Osteoblast (primary cell): ENCODE data around the gene PTH1R. TPM values are rescaled to one million over a fixed set of nuclear protein-coding genes. Genes with fewer than 3 reads are reported as not detected.
A peak's percentile ranks its signal among the peaks of the same experiment; 100 is the strongest.

Experiments used
- DNase-seq: peaks from one replicate; pipeline ENCODE4 v3.0.0; 2011; ENCODE audit warnings: low spot score, mixed read lengths; ENCODE audit not compliant: insufficient read length; ENCODE audit errors: missing footprints
- H2AFZ ChIP-seq: 2 replicates; pipeline ENCODE4 v1.6.0; 2011; ENCODE audit warnings: mild to moderate bottlenecking, low read length
- H3K27ac ChIP-seq: 2 replicates; pipeline ENCODE4 v1.5.1; 2011; ENCODE audit warnings: mild to moderate bottlenecking, low read depth, low read length, moderate library complexity
- H3K27me3 ChIP-seq: 2 replicates; pipeline ENCODE4 v1.6.0; 2012; ENCODE audit warnings: mild to moderate bottlenecking, control low read depth, inconsistent platforms, low read length, moderate library complexity; ENCODE audit not compliant: insufficient read depth
- H3K36me3 ChIP-seq: 2 replicates; pipeline ENCODE4 v1.5.1; 2011; ENCODE audit warnings: mild to moderate bottlenecking, low read length, control low read depth, moderate library complexity; ENCODE audit not compliant: insufficient read depth
- H3K4me1 ChIP-seq: 2 replicates; pipeline ENCODE4 v1.5.1; 2011; ENCODE audit warnings: mild to moderate bottlenecking, low read length, control low read depth, moderate library complexity; ENCODE audit not compliant: insufficient read depth
- H3K4me2 ChIP-seq: 2 replicates; pipeline ENCODE4 v1.6.0; 2011; ENCODE audit warnings: mild to moderate bottlenecking, low read length; ENCODE audit not compliant: insufficient read depth
- H3K4me3 ChIP-seq: fragments of 200-600 bp; sonication (generic); 3 replicates; pipeline ENCODE4 v1.5.1; 2012; ENCODE audit warnings: mild to moderate bottlenecking, low read length, inconsistent platforms; ENCODE audit not compliant: insufficient read depth
- H3K79me2 ChIP-seq: 2 replicates; pipeline ENCODE4 v1.6.0; 2012; ENCODE audit warnings: mild to moderate bottlenecking, low read length, control low read depth, inconsistent platforms; ENCODE audit not compliant: insufficient read depth
- H3K9me3 ChIP-seq: 2 replicates; pipeline ENCODE4 v1.5.1; 2011; ENCODE audit warnings: low read depth, low read length, control low read depth
- H4K20me1 ChIP-seq: 2 replicates; pipeline ENCODE4 v1.6.0; 2012; ENCODE audit warnings: mild to moderate bottlenecking, low read length, control low read depth; ENCODE audit not compliant: insufficient read depth
- total RNA-seq: library from RNA; depleted of rRNA; stranded (reverse); fragments of >200 nt; gene quantifications from 2 replicates; pipeline ENCODE4 v1.2.3, GENCODE V29; 2012
- TF ChIP-seq, protein P1 (sequence below): IDR thresholded peaks from 2 replicates; pipeline ENCODE4 v1.5.1; 2011; ENCODE audit warnings: mild to moderate bottlenecking, low read depth, low read length, moderate library complexity; ENCODE audit errors: extremely low read depth

The PTH1R gene
- total RNA-seq, 1 donor: 0.36 TPM

DNA sequence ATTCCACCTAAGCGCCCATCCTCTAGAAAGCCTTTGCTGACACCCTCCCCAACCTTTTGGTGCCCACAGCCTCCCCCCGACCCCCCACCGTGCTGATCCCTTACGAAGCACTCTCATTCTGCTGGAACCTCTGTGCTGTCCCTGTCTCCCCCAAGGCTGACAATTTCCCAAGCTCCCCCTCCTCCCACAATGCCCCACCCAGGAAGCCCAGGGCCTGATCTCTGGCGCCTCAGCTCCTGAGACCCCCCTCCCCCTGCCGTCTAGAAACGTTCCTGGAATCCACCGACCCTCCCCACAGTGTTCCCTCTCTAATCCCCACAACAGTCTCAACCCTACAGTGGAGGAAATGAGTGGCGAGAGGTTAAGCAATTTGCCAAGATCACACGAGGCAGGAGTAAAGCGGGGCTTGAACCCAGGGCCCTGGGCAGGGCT, 32.6 kb upstream of the PTH1R start:
- peak overlapping the region; percentile 74 for H3K4me3 ChIP-seq
- DNase-seq: no peak
- no peaks in the 10 kb centered on the region for H3K9me3 ChIP-seq
- TF ChIP-seq, protein P1, sequence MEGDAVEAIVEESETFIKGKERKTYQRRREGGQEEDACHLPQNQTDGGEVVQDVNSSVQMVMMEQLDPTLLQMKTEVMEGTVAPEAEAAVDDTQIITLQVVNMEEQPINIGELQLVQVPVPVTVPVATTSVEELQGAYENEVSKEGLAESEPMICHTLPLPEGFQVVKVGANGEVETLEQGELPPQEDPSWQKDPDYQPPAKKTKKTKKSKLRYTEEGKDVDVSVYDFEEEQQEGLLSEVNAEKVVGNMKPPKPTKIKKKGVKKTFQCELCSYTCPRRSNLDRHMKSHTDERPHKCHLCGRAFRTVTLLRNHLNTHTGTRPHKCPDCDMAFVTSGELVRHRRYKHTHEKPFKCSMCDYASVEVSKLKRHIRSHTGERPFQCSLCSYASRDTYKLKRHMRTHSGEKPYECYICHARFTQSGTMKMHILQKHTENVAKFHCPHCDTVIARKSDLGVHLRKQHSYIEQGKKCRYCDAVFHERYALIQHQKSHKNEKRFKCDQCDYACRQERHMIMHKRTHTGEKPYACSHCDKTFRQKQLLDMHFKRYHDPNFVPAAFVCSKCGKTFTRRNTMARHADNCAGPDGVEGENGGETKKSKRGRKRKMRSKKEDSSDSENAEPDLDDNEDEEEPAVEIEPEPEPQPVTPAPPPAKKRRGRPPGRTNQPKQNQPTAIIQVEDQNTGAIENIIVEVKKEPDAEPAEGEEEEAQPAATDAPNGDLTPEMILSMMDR: no peak
- no peaks in the 10 kb centered on the region for H3K27me3 ChIP-seq
- no peaks in the 10 kb centered on the region for H3K79me2 ChIP-seq
- H3K27ac ChIP-seq: no peak overlapping the region
- peak overlapping the region; percentile 82 for H2AFZ ChIP-seq
- H3K4me1 ChIP-seq: peaks cover 15% of the 10 kb centered on the region
- no peaks in the 10 kb centered on the region for H3K36me3 ChIP-seq
- H3K4me2 ChIP-seq: peak overlapping the region; percentile 89
- no peaks in the 10 kb centered on the region for H4K20me1 ChIP-seq

DNA sequence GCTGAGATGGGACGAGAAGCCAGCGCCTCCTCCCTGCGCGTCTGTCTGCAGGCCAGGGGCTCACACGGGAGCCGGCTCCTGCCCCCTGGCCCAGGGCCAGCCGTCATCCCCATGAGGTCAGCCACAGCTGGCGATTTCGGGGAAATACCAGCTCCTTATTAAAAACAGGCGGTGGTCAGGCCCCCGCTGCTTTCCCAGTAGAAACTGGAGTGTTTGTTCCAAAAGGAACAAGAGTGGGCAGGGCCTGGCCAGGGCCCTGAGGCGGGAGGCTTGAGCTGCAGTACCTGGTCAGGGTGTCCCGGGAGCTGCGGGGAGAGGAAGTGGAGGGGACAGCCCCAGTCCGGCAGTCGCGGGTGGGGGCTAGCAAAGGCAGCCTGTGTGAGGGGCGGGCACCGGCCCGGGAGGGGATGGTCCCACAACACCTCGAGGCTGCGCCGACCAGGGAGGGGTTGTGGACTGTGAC, 32.1 kb upstream of the PTH1R start:
- no peaks in the 10 kb centered on the region for H3K79me2 ChIP-seq
- H3K27ac ChIP-seq: no peak overlapping the region
- DNase-seq: peak; percentile 95
- peak overlapping the region; percentile 82 for H2AFZ ChIP-seq
- H3K4me3 ChIP-seq: peak overlapping the region; percentile 74
- H3K4me1 ChIP-seq: peaks cover 15% of the 10 kb centered on the region
- H3K4me2 ChIP-seq: peak overlapping the region; percentile 89
- no peaks in the 10 kb centered on the region for H3K9me3 ChIP-seq
- TF ChIP-seq, protein P1: no peak
- H3K36me3 ChIP-seq: no peaks in the 10 kb centered on the region
- H4K20me1 ChIP-seq: no peaks in the 10 kb centered on the region
- H3K27me3 ChIP-seq: no peaks in the 10 kb centered on the region

DNA sequence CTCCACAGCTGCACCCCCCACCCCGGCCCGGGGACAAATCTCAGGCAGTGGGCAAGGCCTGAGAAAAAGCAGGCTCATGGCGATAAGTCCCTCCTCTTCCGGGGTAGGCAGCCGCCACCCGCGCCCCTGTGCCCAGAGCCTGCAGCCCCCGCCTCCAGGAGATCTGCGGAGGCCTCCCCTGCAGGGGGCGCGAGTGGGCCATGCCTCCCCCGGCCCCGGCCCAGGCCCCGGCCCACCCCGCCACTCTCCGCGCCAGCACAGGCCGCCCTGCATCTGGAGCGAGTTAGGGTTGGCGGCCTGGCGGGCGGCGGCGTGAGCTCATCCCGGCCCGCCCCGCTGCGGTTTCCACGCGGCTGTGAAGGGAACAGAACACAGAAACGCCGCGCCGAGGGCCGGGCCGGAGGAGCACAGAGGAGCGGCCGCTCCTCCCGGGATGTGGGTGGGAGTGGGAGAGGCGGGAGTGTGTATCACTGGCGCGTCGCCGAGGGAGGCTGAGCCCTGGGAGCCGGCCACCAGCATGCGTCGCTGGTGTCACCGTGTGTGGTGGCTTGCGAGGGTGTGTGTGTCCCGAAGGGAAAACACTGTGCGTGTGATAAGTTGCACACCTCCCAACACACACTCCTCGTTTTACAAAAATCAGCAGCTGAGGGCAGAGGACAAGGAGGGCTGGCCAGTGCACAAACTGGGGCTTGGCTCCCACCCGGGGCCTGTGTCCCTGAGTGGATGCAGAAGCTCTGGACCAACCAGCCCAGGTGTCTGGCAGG, 31.5 kb upstream of the PTH1R start:
- Histone ChIP-seq H3K27me3 (no peaks in the 10 kb centered on the region), H3K4me3 (peak overlapping the region; percentile 74), H3K4me2 (peak overlapping the region; percentile 89), H3K36me3 (no peaks in the 10 kb centered on the region), H3K4me1 (peaks cover 15% of the 10 kb centered on the region), H4K20me1 (no peaks in the 10 kb centered on the region), H3K79me2 (no peaks in the 10 kb centered on the region), H3K9me3 (no peaks in the 10 kb centered on the region), H2AFZ (peak overlapping the region; percentile 82), H3K27ac (peak overlapping the region; percentile 28)
- TF ChIP-seq, protein P1: peak; percentile 17
- peak; percentile 97 for DNase-seq

DNA sequence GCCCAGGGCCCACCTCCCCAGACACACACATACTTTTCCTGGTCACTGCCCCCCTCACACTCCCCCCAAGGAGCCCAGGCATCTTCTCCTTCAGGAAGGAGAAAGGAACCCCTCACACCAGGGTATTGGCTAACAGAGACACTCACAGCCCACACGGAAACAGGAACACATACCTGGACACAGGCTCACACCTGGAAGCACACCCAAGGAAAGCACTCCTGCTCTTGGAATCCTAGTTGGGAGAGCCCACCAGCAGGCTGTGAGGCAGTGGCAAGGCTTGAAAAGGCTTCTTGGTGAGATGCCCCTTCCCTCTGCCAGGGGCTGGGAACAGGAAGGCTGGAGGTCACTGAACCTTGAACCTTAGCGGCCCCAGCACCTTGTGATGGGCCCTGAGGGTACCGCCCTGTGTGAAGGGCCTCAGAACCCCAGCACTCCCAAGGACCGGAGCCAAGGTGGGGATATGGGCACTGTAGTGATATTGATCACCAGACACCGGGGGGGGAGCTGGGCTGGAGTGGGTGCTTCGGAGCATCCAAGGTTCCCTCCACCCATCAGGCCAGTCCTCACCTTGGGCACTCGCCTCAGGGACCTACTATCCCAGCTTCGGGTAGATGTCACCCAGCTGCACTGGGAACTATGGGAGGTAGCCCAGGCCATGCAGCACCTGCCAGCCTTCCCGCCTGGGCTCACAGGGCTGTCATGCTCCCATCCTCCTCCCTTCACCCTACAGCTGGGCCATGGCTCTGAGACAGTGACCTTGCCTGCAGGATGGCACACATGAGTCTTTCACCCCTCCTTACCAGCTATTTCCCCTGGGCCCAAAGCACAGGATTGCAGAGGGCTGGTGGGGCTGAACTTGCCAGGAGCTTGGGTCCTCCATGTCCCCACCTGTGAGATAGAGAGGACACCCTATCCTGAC, 30.6 kb upstream of the PTH1R start:
- H3K4me2 ChIP-seq: peak overlapping the region; percentile 89
- H4K20me1 ChIP-seq: no peaks in the 10 kb centered on the region
- no peak overlapping the region for H3K27ac ChIP-seq
- H3K9me3 ChIP-seq: no peaks in the 10 kb centered on the region
- DNase-seq: peak; percentile 56
- TF ChIP-seq, protein P1: no peak
- H3K79me2 ChIP-seq: no peaks in the 10 kb centered on the region
- no peaks in the 10 kb centered on the region for H3K36me3 ChIP-seq
- peaks cover 15% of the 10 kb centered on the region for H3K4me1 ChIP-seq
- H2AFZ ChIP-seq: no peak overlapping the region
- H3K27me3 ChIP-seq: no peaks in the 10 kb centered on the region
- H3K4me3 ChIP-seq: peak overlapping the region; percentile 74
